WTC11 (cell line): ENCODE measurements around the gene TLE6. TPM values are rescaled to one million over a fixed set of nuclear protein-coding genes. Genes with fewer than 3 reads are reported as not detected.
A peak's percentile ranks its signal among the peaks of the same experiment; 100 is the strongest.

Experiments used
- ATAC-seq: fragments of 200-7000 bp; cut with Tn5 transposase; 2 replicates; pipeline ENCODE4 v1.10.0; 2021; ENCODE audit warnings: mild to moderate bottlenecking, moderate library complexity
- CTCF ChIA-PET: fragments of 300-600 bp; sonication (Branson Sonifier 250); formaldehyde crosslinking; loops from one replicate; lab custom pipeline; 2021; ENCODE audit warnings: antibody characterized with exemption; lab: Charles Lee
- POLR2A ChIA-PET: fragments of 350-600 bp; sonication (Branson Sonifier 250); formaldehyde crosslinking; loops from one replicate; lab custom pipeline; 2021; ENCODE audit warnings: antibody characterized with exemption; lab: Charles Lee
- DNase-seq: peaks from one replicate; pipeline ENCODE4 v3.0.0; 2021; ENCODE audit warnings: low spot score
- H3K27ac Mint-ChIP-seq: 2 replicates; pipeline ENCODE4 v1.8.0; 2021; ENCODE audit warnings: mixed read lengths
- H3K27me3 Mint-ChIP-seq: 2 replicates; pipeline ENCODE4 v1.8.0; 2021; ENCODE audit warnings: low read depth, mild to moderate bottlenecking, moderate library complexity, mixed read lengths
- H3K36me3 Mint-ChIP-seq: 2 replicates; pipeline ENCODE4 v1.8.0; 2021; ENCODE audit warnings: mixed read lengths
- H3K4me1 Mint-ChIP-seq: 2 replicates; pipeline ENCODE4 v1.8.0; 2022; ENCODE audit warnings: mixed read lengths
- H3K4me3 Mint-ChIP-seq: 2 replicates; pipeline ENCODE4 v1.8.0; 2021; ENCODE audit warnings: mild to moderate bottlenecking, moderate library complexity, mixed read lengths
- H3K9me3 Mint-ChIP-seq: 2 replicates; pipeline ENCODE4 v1.8.0; 2021; ENCODE audit warnings: mixed read lengths
- ATF3 ChIP-seq: sonication (generic); formaldehyde crosslinking; conservative IDR thresholded peaks from 2 replicates; pipeline ENCODE4 v1.8.1; 2022; ENCODE audit warnings: mild to moderate bottlenecking, missing genetic modification reagents
- CBFB ChIP-seq: sonication (generic); formaldehyde crosslinking; IDR thresholded peaks from 2 replicates; pipeline ENCODE4 v1.8.1; 2022; ENCODE audit warnings: mild to moderate bottlenecking, low read depth, missing genetic modification reagents
- CDX4 ChIP-seq: fragments of 250-450 bp; sonication (Bioruptor Pico); IDR thresholded peaks from 2 replicates; pipeline ENCODE4 v1.9.0; 2021; ENCODE audit warnings: moderate library complexity, mild to moderate bottlenecking, inconsistent platforms, borderline replicate concordance
- GABPB1 ChIP-seq: sonication (generic); formaldehyde crosslinking; IDR thresholded peaks from 2 replicates; pipeline ENCODE4 v1.8.1; 2023; ENCODE audit warnings: mild to moderate bottlenecking, missing genetic modification reagents
- GTF2I ChIP-seq: fragments of 250-450 bp; sonication (Bioruptor Pico); conservative IDR thresholded peaks from 2 replicates; pipeline ENCODE4 v1.4.0; 2021; ENCODE audit warnings: mild to moderate bottlenecking
- HMGXB4 ChIP-seq: sonication (generic); formaldehyde crosslinking; IDR thresholded peaks from 2 replicates; pipeline ENCODE4 v1.8.1; 2023; ENCODE audit warnings: mild to moderate bottlenecking, moderate library complexity, missing genetic modification reagents
- JUN ChIP-seq: sonication (generic); formaldehyde crosslinking; IDR thresholded peaks from 2 replicates; pipeline ENCODE4 v1.8.0; 2023; ENCODE audit warnings: mild to moderate bottlenecking, missing genetic modification reagents
- MAX ChIP-seq: sonication (generic); formaldehyde crosslinking; IDR thresholded peaks from 2 replicates; pipeline ENCODE4 v1.8.0; 2022; ENCODE audit warnings: mild to moderate bottlenecking, missing genetic modification reagents
- MLX ChIP-seq: sonication (generic); formaldehyde crosslinking; IDR thresholded peaks from 2 replicates; pipeline ENCODE4 v1.8.1; 2023; ENCODE audit warnings: mild to moderate bottlenecking, missing genetic modification reagents, moderate library complexity
- NFATC4 ChIP-seq: fragments of 250-450 bp; sonication (Bioruptor Pico); IDR thresholded peaks from 2 replicates; pipeline ENCODE4 v1.9.0; 2021; ENCODE audit warnings: mild to moderate bottlenecking
- NFE2L1 ChIP-seq: sonication (generic); formaldehyde crosslinking; IDR thresholded peaks from 2 replicates; pipeline ENCODE4 v1.8.1; 2023; ENCODE audit warnings: missing genetic modification reagents
- NFYB ChIP-seq: sonication (generic); formaldehyde crosslinking; conservative IDR thresholded peaks from 2 replicates; pipeline ENCODE4 v1.8.0; 2022; ENCODE audit warnings: low read depth, missing genetic modification reagents
- SOX15 ChIP-seq: fragments of 250-450 bp; sonication (Bioruptor Pico); IDR thresholded peaks from 2 replicates; pipeline ENCODE4 v1.9.0; 2021; ENCODE audit warnings: mild to moderate bottlenecking
- SP1 ChIP-seq: sonication (generic); formaldehyde crosslinking; conservative IDR thresholded peaks from 2 replicates; pipeline ENCODE4 v1.8.1; 2022; ENCODE audit warnings: missing genetic modification reagents
- STAT6 ChIP-seq: sonication (generic); formaldehyde crosslinking; conservative IDR thresholded peaks from 2 replicates; pipeline ENCODE4 v1.8.1; 2023; ENCODE audit warnings: mild to moderate bottlenecking, low read depth, missing genetic modification reagents, moderate library complexity
- TEAD1 ChIP-seq: sonication (generic); formaldehyde crosslinking; IDR thresholded peaks from 2 replicates; pipeline ENCODE4 v1.8.0; 2022; ENCODE audit warnings: mild to moderate bottlenecking, missing genetic modification reagents
- ZNF219 ChIP-seq: sonication (generic); formaldehyde crosslinking; IDR thresholded peaks from 2 replicates; pipeline ENCODE4 v1.8.0; 2023; ENCODE audit warnings: missing genetic modification reagents, mild to moderate bottlenecking, borderline replicate concordance
- ZNF263 ChIP-seq: sonication (generic); formaldehyde crosslinking; IDR thresholded peaks from 2 replicates; pipeline ENCODE4 v1.8.1; 2022; ENCODE audit warnings: low read depth, mild to moderate bottlenecking, moderate library complexity, missing genetic modification reagents
- ZNF317 ChIP-seq: sonication (generic); formaldehyde crosslinking; IDR thresholded peaks from 2 replicates; pipeline ENCODE4 v1.8.1; 2023; ENCODE audit warnings: low read depth, mild to moderate bottlenecking, moderate library complexity, missing genetic modification reagents, borderline replicate concordance
- ZNF423 ChIP-seq: fragments of 250-450 bp; sonication (Bioruptor Pico); IDR thresholded peaks from 2 replicates; pipeline ENCODE4 v2.1.2; 2022; ENCODE audit warnings: mild to moderate bottlenecking, moderate library complexity
- ZNF512 ChIP-seq: sonication (generic); formaldehyde crosslinking; IDR thresholded peaks from 2 replicates; pipeline ENCODE4 v1.8.1; 2022; ENCODE audit warnings: missing genetic modification reagents, borderline replicate concordance
- total RNA-seq: library from RNA; stranded (reverse); gene quantifications from 3 replicates; pipeline ENCODE4 v1.2.3, GENCODE V29; 2021

The TLE6 gene
- total RNA-seq, 1 experiment from 2014 or later = 3.1 TPM

- TF ChIP-seq GTF2I (CRISPR knock-in tag) = no peak
Observed at GRCh38 chr19:3026768-3027167, 49.4 kb downstream of the TLE6 start (continued).

GRCh38 chr19:3027292-3027691 is 49.9 kb downstream of the TLE6 start:
- DNase-seq (no peak), ATAC-seq (no peak)
- Mint-ChIP-seq H3K9me3 (no peaks in the 10 kb centered on the region), H3K36me3 (no peaks in the 10 kb centered on the region), H3K4me3 (no peak overlapping the region), H3K4me1 (peaks cover 32% of the 10 kb centered on the region)
- CTCF ChIA-PET = interaction anchor here (0.8 to 2.5 kb wide), 4 partner anchors 10 to 76 kb away, joined by 3 to 14 read pairs (median 7); no protein-coding TSS in a partner anchor
- TF ChIP-seq TEAD1 (CRISPR knock-in tag) (no peak), CBFB (CRISPR knock-in tag) (no peak), NFYB (no peak), ZNF219 (CRISPR knock-in tag) (no peak), ATF3 (no peak), MAX (CRISPR knock-in tag) (no peak), STAT6 (CRISPR knock-in tag) (no peak), ZNF317 (CRISPR knock-in tag) (no peak), MLX (CRISPR knock-in tag) (no peak), JUN (CRISPR knock-in tag) (no peak)
- TF ChIP-seq, all 79 proteins: peak for 0
- peaks cover 73% of the 10 kb centered on the region for H3K27me3 Mint-ChIP-seq
- POLR2A ChIA-PET = no interaction called here
- no peak overlapping the region for H3K27ac Mint-ChIP-seq

- Mint-ChIP-seq H3K27ac (no peak overlapping the region), H3K27me3 (peaks cover 79% of the 10 kb centered on the region), H3K9me3 (no peaks in the 10 kb centered on the region), H3K4me1 (peaks cover 28% of the 10 kb centered on the region), H3K36me3 (no peaks in the 10 kb centered on the region), H3K4me3 (peak overlapping the region; percentile 60)
- POLR2A ChIA-PET = interaction anchor here (0.6 kb wide), 1 partner anchor 10 kb away, joined by 5 read pairs; no protein-coding TSS in a partner anchor
- CTCF ChIA-PET = interaction anchor here (0.8 to 2.5 kb wide), 6 partner anchors 9 to 77 kb away, joined by 3 to 14 read pairs (median 6); no protein-coding TSS in a partner anchor
- DNase-seq = no peak
- no peak for ATAC-seq
- TF ChIP-seq MAX (CRISPR knock-in tag) (no peak), TEAD1 (CRISPR knock-in tag) (0 out of 2 replicates have a peak, but pooled peaks have one; percentile 24), ZNF263 (CRISPR knock-in tag) (no peak), SOX15 (no peak), GABPB1 (CRISPR knock-in tag) (no peak)
Observed at GRCh38 chr19:3027981-3028304, 50.6 kb downstream of the TLE6 start.

- Mint-ChIP-seq H3K4me3 (peak overlapping the region; percentile 60), H3K27ac (no peak overlapping the region), H3K36me3 (no peaks in the 10 kb centered on the region), H3K4me1 (peaks cover 24% of the 10 kb centered on the region), H3K27me3 (peaks cover 85% of the 10 kb centered on the region), H3K9me3 (no peaks in the 10 kb centered on the region)
- DNase-seq (peak; percentile 68), ATAC-seq (peak; percentile 57)
- ChIA-PET CTCF (interaction anchor here (0.7 to 2.5 kb wide), 7 partner anchors 9 to 78 kb away, joined by 3 to 14 read pairs (median 6); no protein-coding TSS in a partner anchor), POLR2A (interaction anchor here (0.6 kb wide), 1 partner anchor 11 kb away, joined by 5 read pairs; no protein-coding TSS in a partner anchor)
- TF ChIP-seq SP1 (CRISPR knock-in tag) (0 out of 2 replicates have a peak, but pooled peaks have one; percentile 30), HMGXB4 (CRISPR knock-in tag) (no peak), NFATC4 (CRISPR knock-in tag) (no peak), ZNF423 (CRISPR knock-in tag) (peak; percentile 29; the same call in 1 of the 2 replicates), CDX4 (no peak), NFE2L1 (CRISPR knock-in tag) (no peak), ZNF512 (CRISPR knock-in tag) (no peak)
Observed at GRCh38 chr19:3028305-3029064, 51.1 kb downstream of the TLE6 start.
